OCI-LY7 (cell line): ENCODE measurements around the gene SRGAP2B.
"Not testable (repeated sequence)": the region's sequence is repeated elsewhere in the genome, so short reads cannot be mapped to it uniquely, and the experiment has no call there.

Experiments
- EZH2phosphoT487 ChIP-seq: fragments of 200-600 bp; sonication (generic); IDR thresholded peaks from 2 replicates; pipeline ENCODE4 v1.6.1; 2018; ENCODE audit warnings: low read depth, borderline replicate concordance, mild to moderate bottlenecking, mixed run types, antibody characterized with exemption, low read length, moderate library complexity, mixed read lengths
- TF ChIP-seq, protein P1 (sequence below): fragments of 200-600 bp; sonication (generic); conservative IDR thresholded peaks from 2 replicates; pipeline ENCODE4 v1.5.1; 2014; ENCODE audit warnings: mild to moderate bottlenecking, antibody characterized with exemption, low read length, moderate library complexity, mixed read lengths

DNA sequence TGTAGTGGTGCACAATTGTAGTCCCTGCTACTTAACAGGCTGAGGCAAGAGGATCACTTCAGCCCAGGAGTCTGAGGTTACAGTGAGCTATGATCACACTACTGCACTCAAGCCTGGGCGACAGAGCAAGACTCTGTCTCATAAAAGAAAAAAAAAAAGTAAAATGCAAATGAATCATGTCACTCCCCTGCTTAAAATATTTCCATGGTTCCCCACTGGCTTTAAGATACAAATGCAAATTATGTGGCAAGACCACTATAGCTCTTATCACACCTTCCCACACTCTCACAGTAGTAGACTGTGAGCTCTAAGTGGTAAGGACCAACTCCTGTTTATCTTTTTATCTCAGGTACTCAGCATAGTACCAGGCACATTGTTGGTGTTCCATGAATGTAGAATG lies 53.6 kb downstream of the SRGAP2B start:
- TF ChIP-seq, protein P1, sequence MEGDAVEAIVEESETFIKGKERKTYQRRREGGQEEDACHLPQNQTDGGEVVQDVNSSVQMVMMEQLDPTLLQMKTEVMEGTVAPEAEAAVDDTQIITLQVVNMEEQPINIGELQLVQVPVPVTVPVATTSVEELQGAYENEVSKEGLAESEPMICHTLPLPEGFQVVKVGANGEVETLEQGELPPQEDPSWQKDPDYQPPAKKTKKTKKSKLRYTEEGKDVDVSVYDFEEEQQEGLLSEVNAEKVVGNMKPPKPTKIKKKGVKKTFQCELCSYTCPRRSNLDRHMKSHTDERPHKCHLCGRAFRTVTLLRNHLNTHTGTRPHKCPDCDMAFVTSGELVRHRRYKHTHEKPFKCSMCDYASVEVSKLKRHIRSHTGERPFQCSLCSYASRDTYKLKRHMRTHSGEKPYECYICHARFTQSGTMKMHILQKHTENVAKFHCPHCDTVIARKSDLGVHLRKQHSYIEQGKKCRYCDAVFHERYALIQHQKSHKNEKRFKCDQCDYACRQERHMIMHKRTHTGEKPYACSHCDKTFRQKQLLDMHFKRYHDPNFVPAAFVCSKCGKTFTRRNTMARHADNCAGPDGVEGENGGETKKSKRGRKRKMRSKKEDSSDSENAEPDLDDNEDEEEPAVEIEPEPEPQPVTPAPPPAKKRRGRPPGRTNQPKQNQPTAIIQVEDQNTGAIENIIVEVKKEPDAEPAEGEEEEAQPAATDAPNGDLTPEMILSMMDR, result not testable (repeated sequence)
- TF ChIP-seq EZH2phosphoT487, result not testable (repeated sequence)
